ENCODE results near the gene RPN2. TPM values are rescaled to one million over a fixed set of nuclear protein-coding genes. Genes with fewer than 3 reads are reported as not detected.

The RPN2 gene
- total RNA-seq, 2 donors from 2014 or later = 154 to 269 TPM

GRCh38 chr20:37200926-37201826 lies 22.0 kb downstream of the RPN2 start:
- H3K27me3 ChIP-seq = no peaks in the 10 kb centered on the region
- no peak overlapping the region for H3K4me3 ChIP-seq
- H3K4me1 ChIP-seq = no peaks in the 10 kb centered on the region
- H3K36me3 ChIP-seq = peaks cover 30% of the 10 kb centered on the region
- no peaks in the 10 kb centered on the region for H3K9me3 ChIP-seq
- intact Hi-C loops (cut with DNase I) = no loop called here
- H3K27ac ChIP-seq = no peak overlapping the region
- TF ChIP-seq, protein P1, sequence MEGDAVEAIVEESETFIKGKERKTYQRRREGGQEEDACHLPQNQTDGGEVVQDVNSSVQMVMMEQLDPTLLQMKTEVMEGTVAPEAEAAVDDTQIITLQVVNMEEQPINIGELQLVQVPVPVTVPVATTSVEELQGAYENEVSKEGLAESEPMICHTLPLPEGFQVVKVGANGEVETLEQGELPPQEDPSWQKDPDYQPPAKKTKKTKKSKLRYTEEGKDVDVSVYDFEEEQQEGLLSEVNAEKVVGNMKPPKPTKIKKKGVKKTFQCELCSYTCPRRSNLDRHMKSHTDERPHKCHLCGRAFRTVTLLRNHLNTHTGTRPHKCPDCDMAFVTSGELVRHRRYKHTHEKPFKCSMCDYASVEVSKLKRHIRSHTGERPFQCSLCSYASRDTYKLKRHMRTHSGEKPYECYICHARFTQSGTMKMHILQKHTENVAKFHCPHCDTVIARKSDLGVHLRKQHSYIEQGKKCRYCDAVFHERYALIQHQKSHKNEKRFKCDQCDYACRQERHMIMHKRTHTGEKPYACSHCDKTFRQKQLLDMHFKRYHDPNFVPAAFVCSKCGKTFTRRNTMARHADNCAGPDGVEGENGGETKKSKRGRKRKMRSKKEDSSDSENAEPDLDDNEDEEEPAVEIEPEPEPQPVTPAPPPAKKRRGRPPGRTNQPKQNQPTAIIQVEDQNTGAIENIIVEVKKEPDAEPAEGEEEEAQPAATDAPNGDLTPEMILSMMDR (IDR thresholded peaks at IDR 0.05) = no peak
- DNase-seq = no peak
- no peak overlapping the region for H3K9ac ChIP-seq (ENCODE audit: low read depth in 2 of 2, low read length in 2 of 2)

- no peaks in the 10 kb centered on the region for H3K9me3 ChIP-seq
- H3K27me3 ChIP-seq = no peaks in the 10 kb centered on the region
- H3K9ac ChIP-seq (ENCODE audit: low read depth in 2 of 2, low read length in 2 of 2) = no peak overlapping the region
- H3K36me3 ChIP-seq = peaks cover 30% of the 10 kb centered on the region
- intact Hi-C loops (cut with DNase I) = no loop called here
- no peak for DNase-seq
- no peak overlapping the region for H3K4me3 ChIP-seq
- TF ChIP-seq, protein P1 (IDR thresholded peaks at IDR 0.05) = no peak
- no peak overlapping the region for H3K27ac ChIP-seq
- no peaks in the 10 kb centered on the region for H3K4me1 ChIP-seq
Measured at GRCh38 chr20:37201827-37202162, 22.7 kb downstream of the RPN2 start.

DNA sequence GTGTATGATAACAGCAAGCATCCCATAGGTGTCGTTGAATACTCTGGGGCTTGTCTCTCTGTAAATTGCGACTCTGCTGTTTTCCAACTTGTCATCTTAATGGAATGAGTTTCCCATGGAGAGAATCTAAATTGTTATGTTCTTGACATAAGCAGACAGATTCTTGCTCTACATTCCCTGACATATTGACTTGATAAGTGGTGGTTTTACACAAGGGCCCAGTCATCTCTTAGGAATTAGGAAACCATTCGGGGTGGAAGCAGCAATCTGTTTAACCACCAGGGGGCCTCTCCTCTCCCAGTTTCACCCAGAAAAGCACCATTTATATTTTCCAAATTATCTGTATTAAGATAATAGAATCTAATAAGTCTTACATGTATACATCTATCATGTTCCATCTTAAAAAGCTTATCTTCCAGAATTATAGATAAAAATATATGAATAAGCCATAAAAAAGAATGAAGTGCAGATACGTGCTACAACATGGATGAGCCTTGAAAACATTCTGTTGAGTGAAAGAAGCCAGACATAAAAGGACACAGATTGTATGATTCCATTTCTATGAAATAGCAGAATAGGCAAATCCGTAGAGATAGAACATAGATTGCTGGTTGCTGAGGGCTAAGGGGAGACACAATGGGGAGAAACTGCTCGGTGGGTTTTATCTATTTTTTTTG lies 23.3 kb downstream of the RPN2 start:
- intact Hi-C loops (cut with DNase I) = no loop called here
- Histone ChIP-seq H3K9ac (ENCODE audit: low read depth in 2 of 2, low read length in 2 of 2) (no peak overlapping the region), H3K9me3 (no peaks in the 10 kb centered on the region), H3K27ac (no peak overlapping the region), H3K27me3 (no peaks in the 10 kb centered on the region), H3K4me3 (no peak overlapping the region), H3K4me1 (no peaks in the 10 kb centered on the region), H3K36me3 (peaks cover 36% of the 10 kb centered on the region)
- TF ChIP-seq, protein P1 (IDR thresholded peaks at IDR 0.05) = peak; percentile 90
- peak; percentile 29 for DNase-seq

- DNase-seq = no peak
- intact Hi-C loops (cut with DNase I) = no loop called here
- H3K4me1 ChIP-seq = no peaks in the 10 kb centered on the region
- no peak overlapping the region for H3K27ac ChIP-seq
- H3K9me3 ChIP-seq = no peaks in the 10 kb centered on the region
- no peak overlapping the region for H3K4me3 ChIP-seq
- H3K36me3 ChIP-seq = peaks cover 32% of the 10 kb centered on the region
- TF ChIP-seq, protein P1 (IDR thresholded peaks at IDR 0.05) = no peak
- no peak overlapping the region for H3K9ac ChIP-seq (ENCODE audit: low read depth in 2 of 2, low read length in 2 of 2)
- H3K27me3 ChIP-seq = no peaks in the 10 kb centered on the region
Measured at GRCh38 chr20:37204056-37204455, 24.9 kb downstream of the RPN2 start.

DNA sequence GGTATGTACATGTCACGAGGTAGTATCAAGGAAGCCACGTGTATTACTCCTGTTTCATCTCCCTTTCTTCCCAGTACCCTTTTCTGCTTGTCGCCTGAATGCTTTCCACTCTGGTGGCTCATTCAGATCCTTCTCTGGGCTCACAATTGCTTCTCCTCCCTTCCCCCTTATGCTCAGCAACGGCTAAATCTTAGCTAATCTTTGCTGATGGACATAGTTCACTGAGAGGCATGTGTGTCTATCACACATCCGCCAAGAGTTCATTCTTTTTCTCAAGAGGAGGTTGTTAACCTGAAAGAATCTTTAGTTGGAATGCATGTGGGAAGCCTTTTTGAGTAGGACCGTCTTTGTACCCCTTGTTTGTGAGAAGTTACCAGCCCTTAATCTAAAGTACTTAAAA lies 26.0 kb downstream of the RPN2 start:
- intact Hi-C loops (cut with DNase I) = no loop called here
- no peak overlapping the region for H3K9ac ChIP-seq (ENCODE audit: low read depth in 2 of 2, low read length in 2 of 2)

More for the DNA sequence above, 26.0 kb downstream of the RPN2 start:
- no peak overlapping the region for H3K27ac ChIP-seq
- H3K27me3 ChIP-seq = no peaks in the 10 kb centered on the region
- H3K4me1 ChIP-seq = no peaks in the 10 kb centered on the region
- TF ChIP-seq, protein P1 (IDR thresholded peaks at IDR 0.05) = no peak
- DNase-seq = no peak
- H3K36me3 ChIP-seq = peaks cover 29% of the 10 kb centered on the region
- H3K9me3 ChIP-seq = no peaks in the 10 kb centered on the region
- no peak overlapping the region for H3K4me3 ChIP-seq
